Activated T-helper 1 cell treated with Interleukin-2 at 50 U/mL for 16 hours (primary cell): ENCODE data around the gene ATRIP.

Source experiments
- DNase-seq: peaks from one replicate; pipeline ENCODE4 v3.0.0-alpha.2; 2020; ENCODE audit warnings: low read depth

ATRIP gene

GRCh38 chr3:48410205-48411040 lies 36.1 kb upstream of the ATRIP start:
- no peak for DNase-seq

DNA sequence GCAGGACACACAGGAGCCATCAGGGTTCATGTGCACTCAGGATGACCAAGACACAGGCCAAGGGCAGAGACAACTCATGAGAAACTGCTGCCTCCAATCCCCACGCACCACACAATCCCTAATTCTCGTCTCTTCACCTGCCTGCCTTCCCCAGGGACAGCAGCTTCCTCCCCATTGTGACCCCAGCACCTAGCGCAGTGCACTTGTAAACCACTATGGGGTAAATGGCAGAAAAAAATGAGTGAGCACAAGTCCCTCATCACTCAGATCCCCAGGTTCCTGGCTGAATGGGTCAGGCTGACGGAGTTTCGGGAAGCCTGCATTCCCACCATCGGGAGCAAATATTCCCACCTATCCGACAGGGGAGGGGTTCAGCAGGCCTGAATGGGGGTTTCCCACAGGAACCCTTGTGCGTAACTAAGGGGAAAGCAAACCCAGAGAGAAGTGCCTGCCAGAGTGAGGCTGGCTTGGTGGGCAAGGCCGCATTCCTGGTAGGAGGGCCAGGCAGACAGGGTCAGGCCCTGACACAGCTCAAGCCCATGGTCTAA lies 35.4 kb upstream of the ATRIP start:
- no peak for DNase-seq

DNA sequence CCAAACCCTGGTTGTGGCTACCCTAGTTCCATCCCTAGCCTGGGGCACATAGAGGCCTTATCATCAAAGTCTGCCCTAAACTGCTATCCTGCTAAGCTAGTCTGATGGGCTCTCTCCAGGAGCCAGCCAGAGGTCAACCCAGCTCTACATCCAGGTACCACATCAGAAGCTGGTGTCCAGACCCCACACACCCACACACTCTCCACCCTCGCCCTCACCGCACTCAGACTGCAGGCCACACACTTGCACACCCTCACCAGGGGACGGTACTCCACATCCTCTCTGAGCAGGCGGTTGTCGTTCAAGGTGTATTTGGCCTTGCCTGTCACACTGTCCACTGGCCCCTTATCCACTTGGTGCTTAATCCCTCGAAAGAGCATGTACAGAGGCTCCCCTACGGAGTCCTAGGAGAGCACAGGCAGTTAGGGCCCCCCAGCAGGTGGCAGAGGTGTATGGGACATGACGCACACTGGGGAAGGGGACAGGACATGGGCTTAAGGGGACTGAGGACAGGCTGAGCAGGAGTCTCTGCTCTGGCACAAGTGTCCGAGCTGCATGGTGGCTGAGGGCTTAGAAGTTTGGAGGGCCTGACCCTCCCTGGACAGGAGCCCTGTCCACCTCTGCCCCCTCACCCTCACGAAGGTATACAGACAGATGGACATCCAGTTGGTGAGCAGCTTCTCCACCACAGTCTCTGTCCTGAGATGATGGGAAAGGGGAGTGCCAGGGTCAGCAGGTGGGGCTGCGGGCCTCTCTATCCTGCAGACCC lies 34.7 kb upstream of the ATRIP start:
- no peak for DNase-seq

DNA sequence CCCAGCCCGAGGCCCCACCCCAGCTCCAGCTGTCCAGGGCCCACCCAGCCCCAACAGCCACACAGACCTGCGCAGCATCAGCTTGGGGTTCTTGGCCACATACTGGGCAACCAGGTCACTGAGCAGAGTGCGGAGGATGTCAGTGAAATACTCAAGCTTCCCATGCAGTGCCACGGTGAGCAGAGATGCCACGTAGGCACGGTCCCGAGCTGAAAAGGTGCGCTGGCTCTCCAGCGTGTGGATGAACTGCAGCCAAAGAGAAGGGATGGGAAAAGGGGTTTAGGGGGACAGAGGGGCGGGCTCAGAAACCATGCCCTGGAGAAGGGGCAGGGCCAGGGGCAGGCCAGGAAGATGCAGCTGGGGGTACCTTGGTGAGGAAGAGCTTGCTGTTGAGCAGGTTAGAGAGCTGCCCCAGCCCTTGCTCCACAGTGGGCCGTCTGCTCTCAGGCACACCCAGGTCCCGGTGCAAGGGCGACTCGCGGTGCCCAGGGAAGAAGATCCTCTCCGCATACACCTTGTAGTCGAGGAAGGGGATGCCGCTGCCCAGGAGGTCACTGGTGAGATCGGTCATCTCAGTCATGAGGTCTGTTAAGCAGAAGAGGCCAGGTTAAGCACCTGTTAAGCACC lies 34.0 kb upstream of the ATRIP start:
- no peak for DNase-seq

- no peak for DNase-seq
These were observed 33.5 kb upstream of the ATRIP start for GRCh38 chr3:48413086-48413485.

GRCh38 chr3:48413611-48414010 lies 32.9 kb upstream of the ATRIP start:
- no peak for DNase-seq

DNA sequence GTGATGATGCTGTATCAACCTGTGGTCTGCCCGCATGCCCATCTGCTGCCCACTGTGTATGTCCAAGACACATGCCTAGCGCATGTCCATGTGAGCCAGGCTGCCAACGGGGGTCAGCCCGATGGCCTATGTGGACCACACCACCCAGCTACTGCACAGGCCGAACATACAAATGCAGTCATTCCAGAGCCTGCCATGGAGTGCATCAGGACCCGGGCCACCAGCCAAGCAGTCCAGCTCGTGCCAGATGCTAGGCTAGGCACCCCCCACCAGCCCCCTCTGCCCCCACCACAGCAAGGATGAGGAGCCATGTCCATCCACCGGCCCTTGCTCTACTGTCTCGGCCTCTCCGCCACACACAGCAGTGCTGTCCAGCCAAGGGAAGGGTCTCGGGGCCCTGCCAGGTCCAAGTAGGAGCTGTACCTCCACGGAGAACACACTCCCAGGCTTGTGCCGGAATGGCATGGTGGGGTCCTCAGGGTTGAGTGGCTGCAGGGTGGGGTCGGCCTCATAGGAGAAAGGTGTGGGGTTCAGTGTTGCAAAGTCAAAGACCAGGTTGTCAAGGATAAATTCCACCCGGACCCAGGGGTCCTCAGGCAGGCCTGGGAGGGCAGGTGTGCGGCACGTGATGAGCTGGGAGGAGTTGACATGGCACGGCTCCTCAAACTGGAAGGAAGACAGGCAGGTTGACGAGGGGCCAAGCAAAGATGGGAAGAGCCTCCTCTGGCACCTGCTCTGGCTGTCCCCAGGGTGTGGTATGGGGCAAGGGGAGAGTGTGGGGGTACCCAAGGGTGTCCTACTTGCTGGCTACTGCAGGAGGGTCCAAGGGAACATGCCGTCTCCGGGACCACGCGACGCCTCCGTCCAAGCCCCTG lies 31.9 kb upstream of the ATRIP start:
- no peak for DNase-seq

DNA sequence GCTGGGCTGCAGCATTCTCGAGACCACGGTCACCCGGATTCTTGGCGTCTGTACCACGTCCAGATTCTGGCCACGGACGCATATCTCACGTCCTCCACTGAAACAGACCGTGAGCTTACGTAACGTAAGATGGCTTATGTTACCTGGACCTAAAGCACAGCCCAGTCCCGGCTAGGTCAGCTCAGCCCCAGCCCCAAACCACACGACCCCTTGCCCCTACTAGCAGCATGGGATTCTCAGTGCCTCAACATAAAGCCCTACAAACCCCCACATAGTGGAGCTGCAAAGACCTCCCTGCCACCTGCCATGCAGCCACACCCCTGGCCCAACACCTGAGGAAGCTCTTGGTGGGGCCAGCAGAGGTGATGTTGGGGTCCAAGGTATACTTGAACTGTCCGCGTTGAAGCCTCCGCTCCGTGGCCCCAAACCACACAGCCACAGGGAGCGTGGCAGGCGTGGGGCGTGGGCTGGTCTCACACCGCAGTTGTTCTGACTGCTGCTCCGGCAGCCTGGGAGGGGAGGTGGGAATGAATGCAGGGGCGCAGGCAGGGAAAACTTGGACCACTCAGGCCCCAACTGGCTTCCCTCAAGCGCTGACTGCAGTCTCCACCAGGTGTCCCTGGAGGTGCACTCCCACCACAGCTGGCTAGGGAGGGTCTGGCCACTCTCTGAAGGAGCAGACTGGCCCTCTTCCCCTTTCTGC lies 31.1 kb upstream of the ATRIP start:
- DNase-seq = no peak

GRCh38 chr3:48416091-48416505 lies 30.4 kb upstream of the ATRIP start:
- DNase-seq = no peak

GRCh38 chr3:48416546-48416945 lies 30.0 kb upstream of the ATRIP start:
- no peak for DNase-seq

DNA sequence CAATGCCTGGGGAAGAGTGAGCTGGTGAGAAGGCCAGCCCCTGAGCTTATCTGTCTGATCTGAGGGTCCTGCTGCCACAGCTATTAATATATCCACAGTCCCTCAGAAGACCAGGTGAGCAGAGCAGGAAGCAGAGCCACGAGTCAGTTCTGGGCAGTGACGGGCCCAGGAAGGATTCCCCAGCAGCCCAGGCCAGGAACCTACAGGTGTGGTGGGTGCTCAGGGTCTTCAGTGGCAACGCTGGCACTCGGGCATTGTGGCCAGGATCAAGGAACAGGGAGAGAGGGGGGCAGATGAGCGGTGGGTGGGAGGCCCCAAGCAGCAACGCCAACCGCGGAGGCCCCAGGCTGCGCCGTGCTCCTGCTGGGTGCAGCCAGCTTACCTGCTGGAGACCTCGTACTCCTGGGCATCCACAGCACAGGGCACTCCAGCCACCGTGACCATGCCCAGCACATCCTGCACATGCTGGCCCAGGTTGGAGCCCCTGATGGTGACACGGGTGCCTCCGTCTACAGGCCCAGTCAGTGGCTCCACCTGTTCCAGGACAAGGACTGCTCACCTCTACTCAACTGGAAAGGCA lies 28.9 kb upstream of the ATRIP start:
- no peak for DNase-seq

DNA sequence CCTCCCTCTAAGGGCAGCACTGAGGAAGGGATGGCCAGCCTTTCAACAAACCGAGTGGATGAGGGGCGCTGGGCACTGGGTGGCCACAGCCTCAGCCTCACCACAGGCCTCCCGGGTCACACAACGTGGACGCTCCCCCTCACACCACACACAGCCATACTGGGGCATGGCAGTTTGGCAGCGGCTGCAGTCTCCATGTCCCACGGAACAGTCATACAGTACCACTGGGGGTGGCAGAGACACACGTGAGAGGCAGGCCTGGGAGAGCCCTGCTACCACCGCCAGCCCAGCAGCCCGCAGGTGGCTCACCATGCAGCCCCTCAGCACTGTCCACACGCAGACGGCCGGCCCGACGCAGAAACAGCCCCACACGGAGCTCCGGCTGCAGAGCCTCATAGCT lies 28.4 kb upstream of the ATRIP start:
- DNase-seq = no peak

- DNase-seq = no peak
These were observed 27.9 kb upstream of the ATRIP start for GRCh38 chr3:48418651-48419050.

- DNase-seq = no peak
These were observed 27.4 kb upstream of the ATRIP start for GRCh38 chr3:48419149-48419548.

- DNase-seq = no peak
These were observed 26.9 kb upstream of the ATRIP start for GRCh38 chr3:48419597-48419996.

GRCh38 chr3:48420561-48420960 lies 26.0 kb upstream of the ATRIP start:
- no peak for DNase-seq

DNA sequence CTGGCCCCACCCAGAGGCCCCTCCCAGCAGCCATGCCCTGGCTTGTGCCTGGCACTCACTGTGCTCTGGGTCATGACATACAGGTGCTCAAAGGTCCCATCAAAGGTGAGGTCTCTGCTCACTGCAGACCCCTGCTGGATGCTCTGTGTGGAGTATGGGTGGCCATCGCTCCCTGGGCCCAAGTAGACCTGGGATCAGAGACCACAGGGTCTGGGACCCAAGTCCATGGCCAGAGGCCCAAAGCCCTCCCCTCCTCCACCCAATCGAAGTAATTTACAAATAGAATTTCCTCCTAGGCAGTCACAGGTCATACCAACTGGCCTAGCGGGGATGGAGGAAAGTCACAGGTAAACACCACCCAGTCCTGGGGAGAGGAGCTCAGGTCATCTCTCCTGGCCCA lies 24.3 kb upstream of the ATRIP start:
- no peak for DNase-seq

GRCh38 chr3:48422681-48423080 lies 23.9 kb upstream of the ATRIP start:
- DNase-seq = no peak

DNA sequence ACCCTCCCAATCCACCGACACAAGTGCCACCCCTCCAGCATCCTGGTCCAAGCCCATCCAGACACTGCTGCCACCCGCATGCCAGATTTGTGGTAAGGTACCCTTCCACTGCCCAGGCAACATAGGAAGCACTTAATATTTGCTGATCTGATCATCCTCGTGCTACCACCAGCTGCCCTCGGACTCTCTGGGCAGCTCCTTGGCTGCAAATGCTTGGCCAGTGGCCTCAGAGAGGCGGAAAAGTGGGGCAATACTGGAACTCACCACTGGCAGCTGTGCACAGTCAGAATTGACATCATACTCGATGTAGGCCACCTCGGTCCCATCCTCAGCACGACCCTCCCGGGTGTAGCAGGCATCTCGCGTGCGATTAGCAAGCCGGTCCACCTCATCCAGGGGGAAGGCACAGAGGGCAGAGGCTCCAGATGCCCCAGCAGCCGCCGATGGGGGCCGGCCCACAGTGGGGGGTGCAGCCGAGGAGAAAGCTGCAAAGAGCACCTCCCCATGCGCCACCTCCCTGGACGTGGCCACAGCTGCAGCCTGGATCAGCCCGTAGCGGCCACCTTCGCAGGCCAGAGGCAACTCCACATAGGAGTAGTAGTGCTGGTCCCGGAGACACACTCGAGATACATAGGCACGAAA lies 23.2 kb upstream of the ATRIP start:
- no peak for DNase-seq
